ENCODE measurements around the gene CREG1.

Gene CREG1

GRCh38 chr1:167515461-167515860 lies 38.1 kb downstream of the CREG1 start:
- no peak for TF ChIP-seq CTCF (IDR thresholded peaks at IDR 0.05; ENCODE audit: low read depth, low read length)
- in situ Hi-C loops (cut with HindIII; ENCODE audit: low sequenced_read_pairs): no loop called here

GRCh38 chr1:167514288-167514687 lies 39.3 kb downstream of the CREG1 start:
- no peak overlapping the region for H3K4me3 ChIP-seq (ENCODE audit: low read depth, low read length)
- no peak for DNase-seq (ENCODE audit: low read depth, low spot score)
- in situ Hi-C loops (cut with HindIII; ENCODE audit: low sequenced_read_pairs): no loop called here
- no peak for TF ChIP-seq CTCF (IDR thresholded peaks at IDR 0.05; ENCODE audit: low read depth, low read length)

More at GRCh38 chr1:167515461-167515860, 38.1 kb downstream of the CREG1 start:
- DNase-seq (ENCODE audit: low read depth, low spot score): no peak
- H3K4me3 ChIP-seq (ENCODE audit: low read depth, low read length): no peak overlapping the region

GRCh38 chr1:167512046-167512654 lies 41.4 kb downstream of the CREG1 start:
- in situ Hi-C loops (cut with HindIII; ENCODE audit: low sequenced_read_pairs): no loop called here
- H3K4me3 ChIP-seq (ENCODE audit: low read depth, low read length): no peak overlapping the region
- DNase-seq (ENCODE audit: low read depth, low spot score): no peak
- TF ChIP-seq CTCF (IDR thresholded peaks at IDR 0.05; ENCODE audit: low read depth, low read length): no peak

GRCh38 chr1:167511374-167511986 lies 42.1 kb downstream of the CREG1 start:
- no peak for DNase-seq (ENCODE audit: low read depth, low spot score)
- H3K4me3 ChIP-seq (ENCODE audit: low read depth, low read length): no peak overlapping the region
- no peak for TF ChIP-seq CTCF (IDR thresholded peaks at IDR 0.05; ENCODE audit: low read depth, low read length)
- in situ Hi-C loops (cut with HindIII; ENCODE audit: low sequenced_read_pairs): no loop called here

DNA sequence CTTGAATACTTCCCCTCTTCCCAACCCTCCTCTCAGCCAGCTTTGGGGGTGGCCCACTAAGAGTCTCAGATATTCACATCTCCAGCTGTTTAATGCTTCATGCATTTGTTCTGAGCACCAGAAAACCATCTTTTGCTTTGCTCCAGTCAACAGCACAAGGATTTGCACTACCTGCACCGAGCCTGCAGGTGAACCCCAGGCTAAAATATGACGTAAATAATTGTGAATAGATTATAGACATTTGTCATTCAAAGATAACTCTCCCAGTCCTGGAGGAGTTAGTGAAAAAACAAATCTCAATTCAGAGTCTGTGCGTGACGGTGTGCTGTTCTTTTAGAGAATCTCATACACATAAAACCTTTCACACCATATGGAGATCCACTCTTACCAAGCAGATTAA lies 42.7 kb downstream of the CREG1 start:
- no peak for DNase-seq (ENCODE audit: low read depth, low spot score)
- H3K4me3 ChIP-seq (ENCODE audit: low read depth, low read length): no peak overlapping the region
- TF ChIP-seq CTCF (IDR thresholded peaks at IDR 0.05; ENCODE audit: low read depth, low read length): no peak
- in situ Hi-C loops (cut with HindIII; ENCODE audit: low sequenced_read_pairs): no loop called here

DNA sequence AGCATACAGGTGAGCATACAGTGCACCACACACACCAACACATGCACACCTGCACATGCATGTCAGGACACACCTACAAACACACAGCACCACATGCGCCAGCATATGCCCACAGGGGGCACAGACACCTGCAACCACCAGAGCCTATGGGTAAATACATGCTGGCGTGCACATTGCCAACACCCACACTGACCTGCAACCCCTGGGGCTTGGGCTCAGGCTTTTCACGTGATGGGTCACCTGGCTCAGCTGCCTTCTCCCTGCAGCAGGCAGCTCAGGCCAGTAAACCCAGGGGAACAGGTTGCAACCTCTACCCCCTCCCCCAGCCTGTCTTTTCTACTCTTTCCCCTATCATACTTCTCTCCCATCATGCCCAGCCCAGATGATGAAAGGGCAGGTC lies 43.3 kb downstream of the CREG1 start:
- no peak for DNase-seq (ENCODE audit: low read depth, low spot score)
- no peak for TF ChIP-seq CTCF (IDR thresholded peaks at IDR 0.05; ENCODE audit: low read depth, low read length)
- H3K4me3 ChIP-seq (ENCODE audit: low read depth, low read length): no peak overlapping the region
- in situ Hi-C loops (cut with HindIII; ENCODE audit: low sequenced_read_pairs): no loop called here

Measured in astrocyte of the spinal cord (primary cell).